ENCODE results near the gene FNTB.

The FNTB gene

GRCh38 chr14:64951291-64951690 is 35.4 kb upstream of the FNTB start:
- no peak for DNase-seq (ENCODE audit: low read depth in 1 of 2, low spot score in 1 of 2)
- H3K27me3 ChIP-seq (ENCODE audit: insufficient read depth, poor library complexity, severe bottlenecking): no peaks in the 10 kb centered on the region
- no peak overlapping the region for H3K27ac ChIP-seq (replicated peaks)
- no peak overlapping the region for H3K4me3 ChIP-seq (replicated peaks; ENCODE audit: insufficient read depth, low read length)
- TF ChIP-seq CTCF (IDR thresholded peaks at IDR 0.05; ENCODE audit: insufficient read depth, low read length) (no peak), GABPA (IDR thresholded peaks at IDR 0.05; ENCODE audit: low read depth) (no peak), SPI1 (IDR thresholded peaks at IDR 0.05; ENCODE audit: borderline replicate concordance, low read depth) (no peak), POLR2AphosphoS5 (IDR thresholded peaks at IDR 0.05; ENCODE audit: low read depth) (no peak), REST (IDR thresholded peaks at IDR 0.05; ENCODE audit: insufficient replicate concordance, low read depth) (no peak)

- no peak for DNase-seq (ENCODE audit: low read depth in 1 of 2, low spot score in 1 of 2)
- Histone ChIP-seq H3K4me3 (replicated peaks; ENCODE audit: insufficient read depth, low read length) (no peak overlapping the region), H3K27me3 (ENCODE audit: insufficient read depth, poor library complexity, severe bottlenecking) (no peaks in the 10 kb centered on the region), H3K27ac (replicated peaks) (no peak overlapping the region)
- TF ChIP-seq SPI1 (IDR thresholded peaks at IDR 0.05; ENCODE audit: borderline replicate concordance, low read depth) (no peak), POLR2AphosphoS5 (IDR thresholded peaks at IDR 0.05; ENCODE audit: low read depth) (no peak), REST (IDR thresholded peaks at IDR 0.05; ENCODE audit: insufficient replicate concordance, low read depth) (no peak), CTCF (IDR thresholded peaks at IDR 0.05; ENCODE audit: insufficient read depth, low read length) (no peak), GABPA (IDR thresholded peaks at IDR 0.05; ENCODE audit: low read depth) (no peak)
Observed at GRCh38 chr14:64951724-64952123, 35.0 kb upstream of the FNTB start.

- no peaks in the 10 kb centered on the region for H3K27me3 ChIP-seq (ENCODE audit: insufficient read depth, poor library complexity, severe bottlenecking)
- TF ChIP-seq POLR2AphosphoS5 (IDR thresholded peaks at IDR 0.05; ENCODE audit: low read depth): no peak
- TF ChIP-seq CTCF (IDR thresholded peaks at IDR 0.05; ENCODE audit: insufficient read depth, low read length): no peak
- TF ChIP-seq SPI1 (IDR thresholded peaks at IDR 0.05; ENCODE audit: borderline replicate concordance, low read depth): no peak
- TF ChIP-seq GABPA (IDR thresholded peaks at IDR 0.05; ENCODE audit: low read depth): no peak
- TF ChIP-seq REST (IDR thresholded peaks at IDR 0.05; ENCODE audit: insufficient replicate concordance, low read depth): no peak
- H3K4me3 ChIP-seq (replicated peaks; ENCODE audit: insufficient read depth, low read length): no peak overlapping the region
- DNase-seq (ENCODE audit: low read depth in 1 of 2, low spot score in 1 of 2): no peak
- H3K27ac ChIP-seq (replicated peaks): no peak overlapping the region
Observed at GRCh38 chr14:64952598-64953309, 33.9 kb upstream of the FNTB start.

All from HL-60 (cell line).